ENCODE data around the gene PALLD. TPM values are rescaled to one million over a fixed set of nuclear protein-coding genes. Genes with fewer than 3 reads are reported as not detected.

The PALLD gene
- polyA plus RNA-seq, 1 donor (not counting 4 experiments of a cell fraction or from before 2014, with no cell fraction given) = 136 TPM

- H3K27me3 ChIP-seq (ENCODE audit: control insufficient read depth, extremely low read depth, insufficient read depth, low read length) = no peaks in the 10 kb centered on the region
- dilution Hi-C loops (cut with MboI; ENCODE audit: extremely low pct_ligation_motif_present, low sequenced_read_pairs) = no loop called here
- no peaks in the 10 kb centered on the region for H3K36me3 ChIP-seq (ENCODE audit: control insufficient read depth in 2 of 2, extremely low read depth in 1 of 2, insufficient read depth in 2 of 2, low read length in 2 of 2)
- H2AFZ ChIP-seq (ENCODE audit: control insufficient read depth, low read length) = no peak overlapping the region
- TF ChIP-seq CTCF (optimal IDR thresholded peaks at IDR 0.05 in 1 of 3, IDR thresholded peaks at IDR 0.05 in 1 of 3, conservative IDR thresholded peaks at IDR 0.05 in 1 of 3; ENCODE audit: extremely low read depth in 1 of 3, insufficient read depth in 2 of 3, low read length in 3 of 3) (no peak), EZH2 (IDR thresholded peaks at IDR 0.05; ENCODE audit: low read length) (no peak)
- no peaks in the 10 kb centered on the region for H3K9me3 ChIP-seq (ENCODE audit: control insufficient read depth, low read depth, low read length)
- no peaks in the 10 kb centered on the region for H3K9me1 ChIP-seq (ENCODE audit: control insufficient read depth, extremely low read depth, insufficient read depth, low read length)
- H3K4me2 ChIP-seq (ENCODE audit: control insufficient read depth, extremely low read depth, insufficient read depth, low read depth, low read length) = no peak overlapping the region
- no peak for FAIRE-seq
- no peaks in the 10 kb centered on the region for H4K20me1 ChIP-seq (ENCODE audit: control insufficient read depth, extremely low read depth, insufficient read depth, low read length)
- no peak overlapping the region for H3K4me3 ChIP-seq (ENCODE audit: control insufficient read depth in 2 of 3, extremely low read depth in 1 of 3, insufficient read depth in 2 of 3, low read depth in 1 of 3, low read length in 3 of 3)
- no peak overlapping the region for H3K27ac ChIP-seq (ENCODE audit: control insufficient read depth, insufficient read depth, low read length)
- H3K4me1 ChIP-seq (ENCODE audit: control insufficient read depth, extremely low read depth, insufficient read depth, low read length) = peaks cover 14% of the 10 kb centered on the region
- no peak for DNase-seq (ENCODE audit: low read depth, low spot score)
- no peak overlapping the region for H3K9ac ChIP-seq (ENCODE audit: control insufficient read depth, extremely low read depth, insufficient read depth, low read length)
- H3K79me2 ChIP-seq (ENCODE audit: control insufficient read depth, insufficient read depth, low read length) = no peaks in the 10 kb centered on the region
Measured at GRCh38 chr4:168667921-168668320, 171.1 kb downstream of the PALLD start.

GRCh38 chr4:168673476-168673875, 176.6 kb downstream of the PALLD start:
- H3K9me3 ChIP-seq (ENCODE audit: control insufficient read depth, low read depth, low read length) = no peaks in the 10 kb centered on the region
- H3K27me3 ChIP-seq (ENCODE audit: control insufficient read depth, extremely low read depth, insufficient read depth, low read length) = no peaks in the 10 kb centered on the region
- H3K4me1 ChIP-seq (ENCODE audit: control insufficient read depth, extremely low read depth, insufficient read depth, low read length) = no peaks in the 10 kb centered on the region
- H3K9me1 ChIP-seq (ENCODE audit: control insufficient read depth, extremely low read depth, insufficient read depth, low read length) = no peaks in the 10 kb centered on the region
- H3K27ac ChIP-seq (ENCODE audit: control insufficient read depth, insufficient read depth, low read length) = no peak overlapping the region
- no peak overlapping the region for H2AFZ ChIP-seq (ENCODE audit: control insufficient read depth, low read length)
- no peak overlapping the region for H3K4me3 ChIP-seq (ENCODE audit: control insufficient read depth in 2 of 3, extremely low read depth in 1 of 3, insufficient read depth in 2 of 3, low read depth in 1 of 3, low read length in 3 of 3)
- H3K36me3 ChIP-seq (ENCODE audit: control insufficient read depth in 2 of 2, extremely low read depth in 1 of 2, insufficient read depth in 2 of 2, low read length in 2 of 2) = no peaks in the 10 kb centered on the region
- no peak overlapping the region for H3K9ac ChIP-seq (ENCODE audit: control insufficient read depth, extremely low read depth, insufficient read depth, low read length)
- TF ChIP-seq EZH2 (IDR thresholded peaks at IDR 0.05; ENCODE audit: low read length) = no peak
- TF ChIP-seq CTCF (optimal IDR thresholded peaks at IDR 0.05 in 1 of 3, IDR thresholded peaks at IDR 0.05 in 1 of 3, conservative IDR thresholded peaks at IDR 0.05 in 1 of 3; ENCODE audit: extremely low read depth in 1 of 3, insufficient read depth in 2 of 3, low read length in 3 of 3) = no peak
- DNase-seq (ENCODE audit: low read depth, low spot score) (no peak), FAIRE-seq (no peak)
- H4K20me1 ChIP-seq (ENCODE audit: control insufficient read depth, extremely low read depth, insufficient read depth, low read length) = no peaks in the 10 kb centered on the region
- dilution Hi-C loops (cut with MboI; ENCODE audit: extremely low pct_ligation_motif_present, low sequenced_read_pairs) = no loop called here
- H3K79me2 ChIP-seq (ENCODE audit: control insufficient read depth, insufficient read depth, low read length) = no peaks in the 10 kb centered on the region
- no peak overlapping the region for H3K4me2 ChIP-seq (ENCODE audit: control insufficient read depth, extremely low read depth, insufficient read depth, low read depth, low read length)

Data from keratinocyte (primary cell).